Spleen (tissue), 7 donors: ENCODE results near the gene TMEM121.

Experiments used
- CTCF ChIP-seq, 11 experiments: fragments of 200-600 bp in 7 of 11; fragments of 450-650 bp in 4 of 11; sonication (generic) in 4 of 11; IDR thresholded peaks in 8 of 11; conservative IDR thresholded peaks in 3 of 11; 1 replicate in 7 of 11; 2 replicates in 4 of 11; pipeline versions ENCODE4 v1.4.0 to v1.8.0; 2016 to 2021; ENCODE audit warnings: antibody characterized with exemption in 11 of 11, inconsistent platforms in 4 of 11, mild to moderate bottlenecking in 1 of 11
- POLR2AphosphoS5 ChIP-seq, 3 donors: sonication (generic); formaldehyde crosslinking; IDR thresholded peaks; one replicate each; pipeline ENCODE4 v1.5.1; 2017; ENCODE audit warnings: antibody characterized with exemption in 3 of 3
- donor health status: DM: no; HTN: no; CAD: no; lungs with moderate emphysema.
- donor health status: DM: no; HTN: no; CAD: no.
- donor health status: DM: no; HTN: no; CAD: no.

GRCh38 chr14:105563347-105563737, 37.0 kb downstream of the TMEM121 start:
- TF ChIP-seq CTCF (IDR thresholded peaks at IDR 0.05 in 8 of 11, conservative IDR thresholded peaks at IDR 0.05 in 3 of 11), result no peak
- TF ChIP-seq POLR2AphosphoS5 (IDR thresholded peaks at IDR 0.05), result no peak
